ENCODE measurements around the gene FNTB.

- TF ChIP-seq CTCF (conservative IDR thresholded peaks at IDR 0.05; ENCODE audit: low read depth in 2 of 2) (no peak), EZH2phosphoT487 (IDR thresholded peaks at IDR 0.05; ENCODE audit: unreplicated experiment) (no peak), EZH2 (IDR thresholded peaks at IDR 0.05; ENCODE audit: low read depth, unreplicated experiment) (no peak), POLR2AphosphoS5 (IDR thresholded peaks at IDR 0.05; ENCODE audit: low read depth) (no peak), CREB1 (CRISPR knock-in tag; IDR thresholded peaks at IDR 0.05; ENCODE audit: low read depth) (no peak), JUNB (IDR thresholded peaks at IDR 0.05; ENCODE audit: unreplicated experiment) (no peak), STAT1 (IDR thresholded peaks at IDR 0.05; ENCODE audit: unreplicated experiment) (no peak)
- TF ChIP-seq, protein P1, sequence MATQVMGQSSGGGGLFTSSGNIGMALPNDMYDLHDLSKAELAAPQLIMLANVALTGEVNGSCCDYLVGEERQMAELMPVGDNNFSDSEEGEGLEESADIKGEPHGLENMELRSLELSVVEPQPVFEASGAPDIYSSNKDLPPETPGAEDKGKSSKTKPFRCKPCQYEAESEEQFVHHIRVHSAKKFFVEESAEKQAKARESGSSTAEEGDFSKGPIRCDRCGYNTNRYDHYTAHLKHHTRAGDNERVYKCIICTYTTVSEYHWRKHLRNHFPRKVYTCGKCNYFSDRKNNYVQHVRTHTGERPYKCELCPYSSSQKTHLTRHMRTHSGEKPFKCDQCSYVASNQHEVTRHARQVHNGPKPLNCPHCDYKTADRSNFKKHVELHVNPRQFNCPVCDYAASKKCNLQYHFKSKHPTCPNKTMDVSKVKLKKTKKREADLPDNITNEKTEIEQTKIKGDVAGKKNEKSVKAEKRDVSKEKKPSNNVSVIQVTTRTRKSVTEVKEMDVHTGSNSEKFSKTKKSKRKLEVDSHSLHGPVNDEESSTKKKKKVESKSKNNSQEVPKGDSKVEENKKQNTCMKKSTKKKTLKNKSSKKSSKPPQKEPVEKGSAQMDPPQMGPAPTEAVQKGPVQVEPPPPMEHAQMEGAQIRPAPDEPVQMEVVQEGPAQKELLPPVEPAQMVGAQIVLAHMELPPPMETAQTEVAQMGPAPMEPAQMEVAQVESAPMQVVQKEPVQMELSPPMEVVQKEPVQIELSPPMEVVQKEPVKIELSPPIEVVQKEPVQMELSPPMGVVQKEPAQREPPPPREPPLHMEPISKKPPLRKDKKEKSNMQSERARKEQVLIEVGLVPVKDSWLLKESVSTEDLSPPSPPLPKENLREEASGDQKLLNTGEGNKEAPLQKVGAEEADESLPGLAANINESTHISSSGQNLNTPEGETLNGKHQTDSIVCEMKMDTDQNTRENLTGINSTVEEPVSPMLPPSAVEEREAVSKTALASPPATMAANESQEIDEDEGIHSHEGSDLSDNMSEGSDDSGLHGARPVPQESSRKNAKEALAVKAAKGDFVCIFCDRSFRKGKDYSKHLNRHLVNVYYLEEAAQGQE (IDR thresholded peaks at IDR 0.05; ENCODE audit: unreplicated experiment), result no peak
These were observed 67.9 kb downstream of the FNTB start for GRCh38 chr14:65054471-65055085.

Data from GM23338 (cell line).